ENCODE results near the gene ANKS1A.

GRCh38 chr6:34941421-34941820, 52.4 kb downstream of the ANKS1A start:
- no peak for TF ChIP-seq CTCF (IDR thresholded peaks at IDR 0.05 in 4 of 5, conservative IDR thresholded peaks at IDR 0.05 in 1 of 5)
- TF ChIP-seq POLR2A (IDR thresholded peaks at IDR 0.05), result no peak
